Lower leg skin (tissue), 4 donors: ENCODE measurements around the gene CHEK1. TPM values are rescaled to one million over a fixed set of nuclear protein-coding genes. Genes with fewer than 3 reads are reported as not detected.

ENCODE experiments used
- DNase-seq, 2 donors: peaks; one replicate each; pipeline ENCODE4 v3.0.0-alpha.2; 2019; ENCODE audit warnings: low spot score in 2 of 2
- H3K4me3 ChIP-seq: fragments of 200-600 bp; sonication (generic); 2 replicates; pipeline ENCODE4 v1.5.1; 2017; ENCODE audit warnings: mild to moderate bottlenecking, low read depth; ENCODE audit not compliant: poor library complexity, severe bottlenecking
- CTCF ChIP-seq, 3 donors: fragments of 450-650 bp; IDR thresholded peaks; one replicate each; pipeline ENCODE4 v1.5.1; 2016; ENCODE audit warnings: antibody characterized with exemption in 3 of 3, mild to moderate bottlenecking in 3 of 3, moderate library complexity in 2 of 3
- POLR2A ChIP-seq, 2 donors: fragments of 450-650 bp; IDR thresholded peaks; one replicate each; pipeline ENCODE4 v1.6.1; 2016 to 2017; ENCODE audit warnings: antibody characterized with exemption in 2 of 2, mild to moderate bottlenecking in 1 of 2, moderate library complexity in 1 of 2
- WGBS, 2 donors: methylation state at CpG; one replicate each; pipeline ENCODE4 v1.1.5; 2018; 5-methylcytosine and 5-hydroxymethylcytosine counted together
- intact Hi-C: fragments of 100-400 bp; cut with DNase I; formaldehyde crosslinking; loops from one replicate; pipeline ENCODE4 v1.15.0; 2023; ENCODE audit warnings: low total_unique reads
- total RNA-seq, 4 donors: library from RNA; depleted of rRNA; stranded (reverse); fragments of >200 nt; gene quantifications; one replicate each; pipeline ENCODE4 v1.1.0, GENCODE V29; 2016

The CHEK1 gene
- total RNA-seq, 4 donors from 2014 or later: 0.99 to 8.0 (median 1.9) TPM

DNA sequence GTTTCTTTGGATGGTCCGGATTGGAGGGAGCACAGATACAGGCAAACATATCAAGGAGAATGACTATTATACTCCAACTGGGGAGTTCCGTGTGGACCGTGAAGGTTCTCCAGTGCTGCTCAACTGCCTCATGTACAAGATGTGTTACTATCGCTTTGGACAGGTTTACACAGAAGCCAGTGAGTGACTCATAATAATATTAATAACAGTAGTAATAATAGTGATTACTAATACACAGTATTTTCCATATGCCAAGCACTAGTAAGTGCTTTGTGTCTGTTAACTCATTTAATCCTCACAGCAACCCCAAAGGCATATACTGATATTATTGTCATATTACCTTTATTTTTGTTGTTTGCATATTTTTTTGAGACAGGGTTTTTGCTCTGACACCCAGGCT is 6.6 kb upstream of the CHEK1 start:
- no peak for DNase-seq
- 71 to 81% methylated on average over 4 of the region's 4 CpGs for WGBS, 2 donors
- TF ChIP-seq POLR2A (IDR thresholded peaks at IDR 0.05): no peak
- TF ChIP-seq CTCF (IDR thresholded peaks at IDR 0.05): no peak
- H3K4me3 ChIP-seq: no peak overlapping the region
- intact Hi-C loops: no loop called here

DNA sequence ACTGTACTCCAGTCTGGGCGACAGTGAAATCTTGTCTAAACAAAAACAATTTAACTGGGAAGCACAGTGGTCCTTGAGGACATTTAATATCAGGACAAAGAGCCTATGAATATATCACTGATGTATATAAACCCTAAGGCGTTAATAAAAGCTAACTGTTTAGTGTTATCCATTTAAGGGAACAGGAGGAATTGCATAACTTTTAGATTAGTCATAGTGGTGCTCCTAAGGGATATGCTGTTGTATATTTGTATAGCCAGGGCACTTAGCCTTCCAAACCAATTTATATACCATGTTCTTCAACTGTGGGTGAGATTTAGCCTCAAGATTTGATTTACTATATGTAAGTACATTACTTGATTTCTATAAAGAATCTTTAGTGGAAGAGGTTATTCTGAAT is 3.0 kb upstream of the CHEK1 start:
- no peak for TF ChIP-seq CTCF (IDR thresholded peaks at IDR 0.05)
- no peak for TF ChIP-seq POLR2A (IDR thresholded peaks at IDR 0.05)
- intact Hi-C loops: no loop called here
- no peak overlapping the region for H3K4me3 ChIP-seq
- DNase-seq: no peak
- WGBS, 2 donors: 74 to 79% methylated on average over 2 of the region's 2 CpGs

- H3K4me3 ChIP-seq: no peak overlapping the region
- 65 to 95% methylated on average over 1 of the region's 1 CpG for WGBS, 2 donors
- no peak for DNase-seq
- TF ChIP-seq CTCF (IDR thresholded peaks at IDR 0.05): no peak
- TF ChIP-seq POLR2A (IDR thresholded peaks at IDR 0.05): no peak
- intact Hi-C loops: no loop called here
Observed at GRCh38 chr11:125623064-125623463, 1.9 kb upstream of the CHEK1 start.

DNA sequence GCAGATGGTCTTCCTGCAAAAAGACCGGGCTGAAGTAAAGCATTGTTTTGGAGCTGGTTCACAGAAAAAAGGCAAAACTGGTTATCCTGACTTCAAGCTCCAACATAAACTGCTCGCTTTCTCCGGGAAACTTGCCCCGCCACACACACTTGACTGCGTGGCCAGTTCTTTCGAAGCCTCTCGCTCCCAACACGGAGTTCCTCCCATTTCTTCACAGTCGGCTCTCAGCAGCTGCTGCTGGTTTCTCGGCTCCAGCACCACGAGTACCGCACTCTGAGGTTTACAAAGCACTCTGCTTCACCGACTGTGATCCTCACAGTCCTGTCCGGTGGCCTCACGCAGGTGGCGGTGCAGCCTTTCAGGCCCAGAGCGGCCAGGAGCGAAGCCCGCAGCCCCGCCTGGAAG is 264 bp downstream of the CHEK1 start:
- intact Hi-C loops: no loop called here
- H3K4me3 ChIP-seq: peak overlapping the region; percentile 63
- no peak for DNase-seq
- 1% methylated on average over 13 to 20 of the region's 20 CpGs for WGBS, 2 donors
- TF ChIP-seq CTCF (IDR thresholded peaks at IDR 0.05): no peak
- no peak for TF ChIP-seq POLR2A (IDR thresholded peaks at IDR 0.05)

DNA sequence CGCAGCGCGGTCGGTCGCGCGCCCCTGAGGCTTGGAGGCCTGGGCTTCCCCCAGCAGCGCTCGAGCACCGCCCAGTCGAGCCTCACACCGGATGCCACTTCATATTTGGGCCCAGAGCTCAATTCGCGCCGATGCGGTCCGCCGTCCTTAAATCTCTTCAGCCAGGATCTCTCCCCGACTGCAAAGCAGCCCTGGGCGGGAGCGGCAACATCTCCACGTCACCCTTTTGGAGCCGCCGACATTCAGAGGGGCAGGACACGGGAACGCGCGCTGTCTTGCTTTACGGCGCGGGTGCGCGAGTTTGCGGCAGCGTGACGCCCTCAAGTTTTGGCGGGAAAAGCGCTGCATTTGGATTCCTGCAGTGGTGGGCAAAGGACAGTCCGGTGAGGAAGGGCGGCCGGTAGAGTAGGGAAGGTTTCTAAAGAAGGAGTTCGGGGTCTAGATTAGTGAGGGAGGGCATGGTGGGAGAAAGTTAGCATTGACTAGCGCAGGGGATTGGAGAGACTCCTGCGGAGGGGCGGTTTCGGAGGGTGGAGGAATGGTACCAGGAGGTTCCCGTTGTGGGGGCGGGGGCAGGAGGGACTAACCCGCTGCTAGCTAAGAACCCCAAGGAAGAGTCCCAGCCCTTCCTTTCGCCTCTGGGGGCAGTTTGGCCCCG is 796 bp downstream of the CHEK1 start:
- WGBS, 2 donors: 1% methylated on average over 32 to 49 of the region's 51 CpGs
- TF ChIP-seq CTCF (IDR thresholded peaks at IDR 0.05) (no peak), POLR2A (IDR thresholded peaks at IDR 0.05) (no peak)
- peak; percentile 84 to 96 for DNase-seq
- intact Hi-C loops: no loop called here
- H3K4me3 ChIP-seq: peak overlapping the region; percentile 63
